ENCODE measurements around the gene SLC25A30.
A peak's percentile ranks its signal among the peaks of the same experiment; 100 is the strongest.
"Not testable (repeated sequence)": the region's sequence is repeated elsewhere in the genome, so short reads cannot be mapped to it uniquely, and the experiment has no call there.

The SLC25A30 gene

DNA sequence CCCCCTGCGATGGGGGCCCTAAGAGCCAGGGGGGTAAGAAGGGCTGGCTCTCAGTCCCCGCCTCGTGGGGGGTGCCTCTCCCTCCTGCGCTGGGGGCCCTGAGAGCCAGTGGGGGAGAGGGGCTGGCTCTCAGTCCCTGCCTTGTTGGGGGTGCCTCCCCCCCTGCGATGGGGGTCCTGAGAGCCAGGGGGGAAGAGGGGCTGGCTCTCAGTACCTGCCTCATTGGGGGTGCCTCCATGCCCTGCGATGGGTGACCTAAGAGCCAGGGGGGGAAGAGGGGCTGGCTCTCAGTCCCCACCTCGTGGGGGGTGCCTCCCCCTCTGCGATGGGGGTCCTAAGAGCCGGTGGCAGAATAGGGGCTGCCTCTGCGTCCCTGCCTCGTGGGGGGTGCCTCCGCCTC is 40.9 kb downstream of the SLC25A30 start:
- H3K27ac Mint-ChIP-seq; H3K4me1 Mint-ChIP-seq; ATAC-seq (replicated peaks); DNase-seq; H3K9me3 Mint-ChIP-seq; H3K4me3 Mint-ChIP-seq; H3K27me3 Mint-ChIP-seq: not testable (repeated sequence)
- H3K36me3 Mint-ChIP-seq: peaks cover 2 to 11% of the 10 kb centered on the region in 2 donors

GRCh38 chr13:45376651-45377050 is 41.5 kb downstream of the SLC25A30 start:
- not testable (repeated sequence) for H3K27me3 Mint-ChIP-seq; H3K4me3 Mint-ChIP-seq; H3K4me1 Mint-ChIP-seq; H3K9me3 Mint-ChIP-seq; ATAC-seq (replicated peaks); H3K27ac Mint-ChIP-seq; DNase-seq
- H3K36me3 Mint-ChIP-seq: peaks cover 4 to 14% of the 10 kb centered on the region in 2 donors

DNA sequence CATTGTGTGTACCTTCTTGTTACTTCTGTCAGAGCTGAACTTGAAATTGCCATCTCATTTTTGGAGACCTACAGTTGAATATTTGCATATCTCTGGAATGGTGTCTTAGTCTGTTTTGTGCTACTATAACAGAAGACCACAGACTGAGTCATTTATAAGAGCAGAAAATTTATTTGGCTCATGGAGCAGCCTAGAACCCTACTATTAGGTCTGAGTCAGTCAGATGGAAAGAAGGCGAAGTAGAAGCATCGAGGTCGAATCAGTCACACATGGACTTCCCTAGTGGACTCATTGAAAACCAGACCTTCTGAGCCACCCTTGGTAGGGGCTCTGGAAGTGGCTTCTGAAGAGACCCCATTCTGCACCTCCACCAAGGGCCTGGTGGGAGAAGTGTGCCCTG is 43.3 kb downstream of the SLC25A30 start:
- ATAC-seq (replicated peaks): no peak

GRCh38 chr13:45373162-45373547 is 45.0 kb downstream of the SLC25A30 start:
- Mint-ChIP-seq H3K4me1 (peaks cover 11 to 19% of the 10 kb centered on the region in 2 donors), H3K27me3 (no peaks in the 10 kb centered on the region), H3K27ac (no peak overlapping the region), H3K4me3 (no peak overlapping the region), H3K36me3 (peaks cover 7 to 23% of the 10 kb centered on the region in 2 donors), H3K9me3 (no peaks in the 10 kb centered on the region)
- DNase-seq (no peak), ATAC-seq (replicated peaks) (no peak)

More for the DNA sequence above, 43.3 kb downstream of the SLC25A30 start:
- Mint-ChIP-seq H3K9me3 (no peaks in the 10 kb centered on the region), H3K27me3 (no peaks in the 10 kb centered on the region), H3K4me3 (no peak overlapping the region), H3K4me1 (peaks cover 5 to 10% of the 10 kb centered on the region in 2 donors), H3K36me3 (peaks cover 5 to 17% of the 10 kb centered on the region in 2 donors), H3K27ac (no peak overlapping the region)
- no peak for DNase-seq

DNA sequence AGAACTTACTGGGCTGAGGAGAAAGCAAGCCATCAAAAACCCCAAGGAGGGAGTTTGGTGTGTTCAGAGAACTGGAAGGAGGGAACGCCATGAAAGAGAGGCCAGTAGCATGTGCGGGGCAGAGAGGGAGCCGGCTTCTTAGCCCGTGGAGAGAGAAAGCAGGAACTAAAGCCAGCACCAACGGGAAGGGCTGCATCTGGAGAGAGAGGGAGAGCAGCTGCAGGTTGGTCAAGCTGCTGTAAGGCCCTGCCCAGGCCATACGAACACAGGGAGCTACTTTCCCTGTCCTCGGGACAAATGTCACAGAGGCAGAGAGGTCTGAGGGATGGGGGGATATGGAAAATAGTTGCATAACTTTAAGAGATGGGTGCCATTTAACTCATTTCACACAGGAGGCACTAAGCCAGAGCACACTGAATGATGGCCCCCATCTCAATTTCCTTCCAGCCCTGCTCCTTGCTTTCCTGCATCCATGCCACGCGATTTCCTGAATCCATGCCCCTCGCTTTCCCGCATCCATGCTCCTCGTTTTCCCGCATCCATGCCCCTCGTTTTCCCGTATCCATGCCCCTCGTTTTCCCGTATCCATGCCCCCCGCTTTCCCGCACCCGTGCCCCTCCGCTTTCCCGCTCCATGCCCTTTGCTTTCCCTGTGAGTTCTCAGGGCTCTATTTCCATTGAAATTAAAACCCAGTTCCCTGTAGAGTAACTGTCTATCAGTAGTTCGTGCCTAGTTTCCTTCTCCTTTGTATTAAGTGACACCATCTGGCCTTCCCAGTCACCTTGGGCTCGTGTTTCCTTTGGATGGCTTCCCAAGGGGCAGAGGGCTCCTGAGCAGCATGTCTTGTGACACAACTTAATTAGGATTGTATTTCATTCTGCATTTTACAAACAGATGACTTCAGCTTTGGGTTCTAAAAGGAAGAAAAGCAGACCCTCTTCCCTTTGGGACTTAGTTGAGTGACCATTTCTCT is 45.7 kb downstream of the SLC25A30 start:
- H3K4me3 Mint-ChIP-seq: no peak overlapping the region
- DNase-seq (no peak), ATAC-seq (replicated peaks) (no peak)
- H3K36me3 Mint-ChIP-seq: peaks cover 7 to 23% of the 10 kb centered on the region in 2 donors
- no peaks in the 10 kb centered on the region for H3K9me3 Mint-ChIP-seq
- H3K27me3 Mint-ChIP-seq: no peaks in the 10 kb centered on the region
- peaks cover 14 to 26% of the 10 kb centered on the region in 2 donors for H3K4me1 Mint-ChIP-seq
- H3K27ac Mint-ChIP-seq: no peak overlapping the region

DNA sequence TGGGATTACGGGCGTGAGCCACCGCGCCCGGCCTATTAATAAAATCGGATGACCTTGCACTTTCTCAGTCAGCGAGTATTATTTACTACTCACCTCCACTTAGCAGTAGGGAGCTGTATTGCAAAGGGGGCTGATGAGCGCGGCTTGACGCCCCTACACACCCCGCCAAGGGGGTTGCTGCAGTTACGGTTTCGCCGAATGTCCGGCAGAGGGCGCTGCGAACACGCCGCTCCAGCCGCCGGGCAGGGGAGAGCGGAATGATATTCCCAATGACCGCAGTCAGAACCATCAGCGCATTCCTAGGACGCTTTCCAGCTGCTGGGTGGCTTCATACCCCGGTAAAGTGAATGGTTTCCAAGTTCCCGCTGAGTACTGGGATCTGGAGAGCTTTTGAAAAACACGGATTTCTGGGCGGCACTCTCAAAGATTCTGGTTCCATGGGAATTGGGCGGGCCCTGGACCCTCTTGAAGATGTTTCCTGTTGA is 47.2 kb downstream of the SLC25A30 start:
- Mint-ChIP-seq H3K36me3 (peaks cover 7 to 23% of the 10 kb centered on the region in 2 donors), H3K9me3 (no peaks in the 10 kb centered on the region), H3K4me1 (peaks cover 17 to 35% of the 10 kb centered on the region in 2 donors), H3K27me3 (no peaks in the 10 kb centered on the region), H3K27ac (no peak overlapping the region), H3K4me3 (peak overlapping the region; percentile 11 to 25)
- DNase-seq (no peak), ATAC-seq (replicated peaks) (peak; percentile 23 to 30)

- ATAC-seq (replicated peaks) (no peak), DNase-seq (no peak)
- Mint-ChIP-seq H3K27me3 (no peaks in the 10 kb centered on the region), H3K27ac (no peak overlapping the region), H3K4me3 (no peak overlapping the region), H3K36me3 (peaks cover 16 to 29% of the 10 kb centered on the region in 2 donors), H3K4me1 (peaks cover 17 to 35% of the 10 kb centered on the region in 2 donors), H3K9me3 (peaks cover 0 to under 1% of the 10 kb centered on the region in 2 donors)
These were observed 49.1 kb downstream of the SLC25A30 start for GRCh38 chr13:45369116-45369515.

GRCh38 chr13:45368571-45368970 is 49.6 kb downstream of the SLC25A30 start:
- Mint-ChIP-seq H3K9me3 (peaks cover 5 to 6% of the 10 kb centered on the region in 2 donors), H3K27ac (peak overlapping the region; percentile 33), H3K4me3 (no peak overlapping the region), H3K4me1 (peaks cover 17 to 35% of the 10 kb centered on the region in 2 donors), H3K36me3 (peaks cover 21 to 33% of the 10 kb centered on the region in 2 donors), H3K27me3 (no peaks in the 10 kb centered on the region)
- no peak for DNase-seq
- ATAC-seq (replicated peaks): no peak

DNA sequence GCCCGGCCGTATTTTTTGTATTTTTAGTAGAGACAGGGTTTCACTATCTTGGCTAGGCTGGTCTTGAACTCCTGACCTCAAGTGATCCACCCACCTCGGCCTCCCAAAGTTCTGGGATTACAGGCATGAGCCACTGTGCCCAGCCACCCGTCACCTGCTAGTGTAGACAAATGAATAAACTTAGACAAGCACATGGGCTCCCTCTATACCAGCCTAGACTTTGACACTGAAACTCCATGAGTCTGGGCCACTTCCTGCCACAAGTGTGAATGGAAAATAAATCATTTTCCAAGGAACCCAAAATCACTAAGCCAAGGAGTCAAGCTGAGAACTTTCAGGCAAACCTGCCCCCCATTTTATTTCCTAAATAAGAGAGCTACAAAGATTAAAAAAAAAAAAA is 50.2 kb downstream of the SLC25A30 start:
- DNase-seq: no peak
- H3K4me3 Mint-ChIP-seq: peak overlapping the region in 1 of 2 donors; percentile 1

GRCh38 chr13:45367358-45367757 is 50.8 kb downstream of the SLC25A30 start:
- peaks cover 21 to 36% of the 10 kb centered on the region in 2 donors for H3K4me1 Mint-ChIP-seq
- peaks cover 6 to 9% of the 10 kb centered on the region in 2 donors for H3K9me3 Mint-ChIP-seq
- no peaks in the 10 kb centered on the region for H3K27me3 Mint-ChIP-seq
- ATAC-seq (replicated peaks) (peak; percentile 100), DNase-seq (peak; percentile 88)
- peak overlapping the region; percentile 7 for H3K27ac Mint-ChIP-seq
- peak overlapping the region; percentile 1 for H3K4me3 Mint-ChIP-seq
- peaks cover 29 to 35% of the 10 kb centered on the region in 2 donors for H3K36me3 Mint-ChIP-seq

More for the DNA sequence above, 50.2 kb downstream of the SLC25A30 start:
- Mint-ChIP-seq H3K9me3 (peaks cover 6 to 9% of the 10 kb centered on the region in 2 donors), H3K27me3 (no peaks in the 10 kb centered on the region), H3K4me1 (peaks cover 17 to 35% of the 10 kb centered on the region in 2 donors), H3K27ac (peak overlapping the region; percentile 7), H3K36me3 (peaks cover 25 to 33% of the 10 kb centered on the region in 2 donors)
- no peak for ATAC-seq (replicated peaks)

GRCh38 chr13:45365558-45365885 is 52.7 kb downstream of the SLC25A30 start:
- H3K9me3 Mint-ChIP-seq: peaks cover 6 to 9% of the 10 kb centered on the region in 2 donors
- H3K27ac Mint-ChIP-seq: no peak overlapping the region

DNA sequence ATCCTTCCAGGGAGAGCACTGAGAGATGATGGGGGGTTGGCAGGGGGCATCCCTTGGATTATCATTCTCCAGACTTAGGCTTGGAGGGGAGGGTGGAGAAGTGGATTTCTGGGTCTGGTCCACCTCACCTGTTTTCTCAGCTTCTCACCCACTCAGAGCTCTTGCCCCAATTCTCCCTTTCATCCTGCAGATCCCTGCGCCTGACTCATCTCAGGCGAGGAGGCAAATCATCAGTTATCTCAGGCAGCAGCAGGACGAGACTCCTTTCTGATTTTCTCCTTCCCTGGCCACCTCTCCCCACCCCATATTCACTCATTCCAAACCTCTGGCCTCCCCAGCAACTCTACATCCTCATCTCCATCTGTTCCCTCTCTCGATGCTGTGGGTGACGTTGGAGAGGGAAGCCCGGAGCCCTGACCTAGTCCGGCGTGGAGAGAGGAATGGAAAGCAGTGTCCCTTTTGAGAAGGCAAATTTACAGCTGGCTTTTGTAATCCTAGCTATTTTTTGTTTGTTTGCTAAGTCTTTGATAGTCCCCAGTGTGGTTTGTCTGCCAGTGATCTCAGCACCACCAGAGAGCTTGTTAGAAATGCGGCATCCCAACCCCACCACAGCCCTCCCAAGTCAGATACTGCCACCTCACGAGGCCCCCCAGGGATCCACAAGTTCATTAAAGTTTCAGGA is 53.2 kb downstream of the SLC25A30 start:
- ATAC-seq (replicated peaks) (no peak), DNase-seq (no peak)
- Mint-ChIP-seq H3K4me3 (no peak overlapping the region), H3K4me1 (peaks cover 21 to 33% of the 10 kb centered on the region in 2 donors), H3K27ac (peak overlapping the region; percentile 67), H3K27me3 (no peaks in the 10 kb centered on the region), H3K36me3 (peaks cover 39 to 46% of the 10 kb centered on the region in 2 donors), H3K9me3 (peaks cover 6 to 9% of the 10 kb centered on the region in 2 donors)

More at GRCh38 chr13:45365558-45365885, 52.7 kb downstream of the SLC25A30 start:
- H3K27me3 Mint-ChIP-seq: no peaks in the 10 kb centered on the region
- peaks cover 36 to 43% of the 10 kb centered on the region in 2 donors for H3K36me3 Mint-ChIP-seq
- ATAC-seq (replicated peaks) (no peak), DNase-seq (no peak)
- peaks cover 21 to 33% of the 10 kb centered on the region in 2 donors for H3K4me1 Mint-ChIP-seq
- H3K4me3 Mint-ChIP-seq: no peak overlapping the region

- peaks cover 41 to 49% of the 10 kb centered on the region in 2 donors for H3K36me3 Mint-ChIP-seq
These were observed 55.2 kb downstream of the SLC25A30 start for GRCh38 chr13:45362939-45363338.

DNA sequence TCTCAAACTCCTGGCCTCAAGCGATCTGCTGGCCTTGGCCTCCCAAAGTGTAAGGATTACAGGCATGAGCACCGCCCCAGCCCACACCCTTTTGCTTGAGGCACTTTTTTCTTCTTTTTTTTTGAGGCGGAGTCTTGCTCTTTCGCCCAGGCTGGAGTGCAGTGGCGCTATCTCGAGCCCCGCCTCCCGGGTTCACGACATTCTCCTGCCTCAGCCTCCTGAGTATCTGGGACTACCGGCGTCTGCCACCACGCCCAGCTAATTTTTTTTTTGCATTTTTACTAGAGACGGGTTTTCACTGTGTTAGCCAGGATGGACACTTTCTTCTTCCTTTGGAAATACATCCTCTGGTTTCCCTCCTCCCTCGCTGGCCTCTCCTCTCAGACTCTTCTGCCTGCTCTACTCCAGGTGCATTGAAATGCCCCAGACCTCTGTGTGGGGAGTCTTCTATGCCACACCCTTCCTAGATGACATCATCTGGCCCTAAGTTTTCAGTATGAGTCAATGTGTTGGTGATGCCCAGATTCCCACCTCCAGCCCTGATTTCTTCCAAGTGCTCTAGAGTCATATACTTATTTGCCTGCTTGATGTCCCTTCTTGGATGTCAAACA is 56.5 kb downstream of the SLC25A30 start:
- Mint-ChIP-seq H3K9me3 (peaks cover 6 to 9% of the 10 kb centered on the region in 2 donors), H3K27me3 (no peaks in the 10 kb centered on the region), H3K36me3 (peaks cover 50 to 56% of the 10 kb centered on the region in 2 donors), H3K4me3 (no peak overlapping the region), H3K4me1 (peaks cover 16 to 17% of the 10 kb centered on the region in 2 donors), H3K27ac (peak overlapping the region; percentile 85)
- no peak for DNase-seq
- ATAC-seq (replicated peaks): no peak

More at GRCh38 chr13:45362939-45363338, 55.2 kb downstream of the SLC25A30 start:
- ATAC-seq (replicated peaks): no peak
- H3K27me3 Mint-ChIP-seq: no peaks in the 10 kb centered on the region
- no peak overlapping the region for H3K4me3 Mint-ChIP-seq
- H3K9me3 Mint-ChIP-seq: peaks cover 6 to 9% of the 10 kb centered on the region in 2 donors
- peaks cover 14 to 22% of the 10 kb centered on the region in 2 donors for H3K4me1 Mint-ChIP-seq
- DNase-seq: no peak
- no peak overlapping the region for H3K27ac Mint-ChIP-seq

All from stimulated activated naive B cell treated with anti-CD40 and anti-IgM and Interleukin-4, amounts not matched to agents 10 μg/mL and 1 μg/mL and 100 μg/mL, for 72 hours (primary cell).